ENCODE results near the gene CYP46A1.

The CYP46A1 gene

GRCh38 chr14:99674776-99675381 lies 9.2 kb upstream of the CYP46A1 start:
- DNase-seq = no peak

- DNase-seq = no peak
Observed at GRCh38 chr14:99675382-99675835, 8.7 kb upstream of the CYP46A1 start.

GRCh38 chr14:99675951-99676350 lies 8.1 kb upstream of the CYP46A1 start:
- no peak for DNase-seq

- no peak for DNase-seq
Observed at GRCh38 chr14:99676657-99677056, 7.4 kb upstream of the CYP46A1 start.

GRCh38 chr14:99677231-99678140 lies 6.6 kb upstream of the CYP46A1 start:
- no peak for DNase-seq

DNA sequence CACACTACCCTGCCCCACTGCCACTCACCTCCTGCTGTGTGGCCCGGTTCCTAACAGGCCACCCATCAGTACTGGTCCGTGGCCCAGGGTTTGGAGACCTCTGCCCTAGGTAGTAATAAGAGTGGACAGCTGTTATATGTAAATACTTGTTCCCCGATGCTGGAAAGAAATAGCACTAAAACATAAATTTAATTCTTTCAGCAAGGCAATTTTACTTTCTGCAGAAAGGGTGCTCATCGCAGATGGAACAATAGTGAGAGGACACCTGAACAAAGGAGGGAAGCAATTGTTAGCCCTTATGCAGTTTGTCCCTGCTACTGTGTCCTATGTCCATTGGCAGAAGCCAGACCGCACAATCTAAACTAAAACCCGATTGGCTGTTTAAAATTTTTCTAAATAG lies 5.9 kb upstream of the CYP46A1 start:
- DNase-seq = no peak

- DNase-seq = no peak
Observed at GRCh38 chr14:99679111-99679510, 5.0 kb upstream of the CYP46A1 start.

GRCh38 chr14:99679543-99679942 lies 4.6 kb upstream of the CYP46A1 start:
- no peak for DNase-seq

GRCh38 chr14:99679996-99680395 lies 4.1 kb upstream of the CYP46A1 start:
- DNase-seq = no peak

GRCh38 chr14:99681101-99681831 lies 2.8 kb upstream of the CYP46A1 start:
- DNase-seq = no peak

GRCh38 chr14:99681832-99682148 lies 2.3 kb upstream of the CYP46A1 start:
- no peak for DNase-seq

- DNase-seq = peak; percentile 47
Observed at GRCh38 chr14:99682809-99683618, 1.1 kb upstream of the CYP46A1 start.

DNA sequence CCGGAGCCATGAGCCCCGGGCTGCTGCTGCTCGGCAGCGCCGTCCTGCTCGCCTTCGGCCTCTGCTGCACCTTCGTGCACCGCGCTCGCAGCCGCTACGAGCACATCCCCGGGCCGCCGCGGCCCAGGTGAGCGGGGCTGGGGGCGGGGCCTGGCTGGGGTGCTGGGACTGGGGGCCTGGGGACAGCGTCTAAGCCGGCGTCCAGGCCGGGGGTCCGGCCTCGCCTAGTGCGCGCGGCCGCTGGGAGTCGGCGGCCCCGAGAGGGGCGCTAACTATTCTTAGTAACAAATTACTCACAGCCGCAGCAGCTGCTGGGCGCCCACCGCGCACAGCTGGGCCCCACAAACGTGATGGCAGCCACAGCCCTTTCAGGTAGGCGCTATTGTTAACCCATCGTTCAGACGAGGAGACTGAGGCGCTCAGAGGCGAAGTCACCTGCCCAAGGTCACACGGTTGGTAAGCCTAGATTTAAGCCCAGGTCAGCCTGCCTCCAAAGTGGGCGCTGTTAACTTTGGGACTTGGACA lies 374 bp downstream of the CYP46A1 start:
- no peak for DNase-seq

- DNase-seq = no peak
Observed at GRCh38 chr14:99685151-99685591, 1.1 kb downstream of the CYP46A1 start.

- DNase-seq = no peak
Observed at GRCh38 chr14:99685596-99685995, 1.5 kb downstream of the CYP46A1 start.

GRCh38 chr14:99686557-99687283 lies 2.6 kb downstream of the CYP46A1 start:
- DNase-seq = no peak

- DNase-seq = no peak
Observed at GRCh38 chr14:99687284-99688209, 3.4 kb downstream of the CYP46A1 start.

- no peak for DNase-seq
Observed at GRCh38 chr14:99688210-99688581, 4.1 kb downstream of the CYP46A1 start.

DNA sequence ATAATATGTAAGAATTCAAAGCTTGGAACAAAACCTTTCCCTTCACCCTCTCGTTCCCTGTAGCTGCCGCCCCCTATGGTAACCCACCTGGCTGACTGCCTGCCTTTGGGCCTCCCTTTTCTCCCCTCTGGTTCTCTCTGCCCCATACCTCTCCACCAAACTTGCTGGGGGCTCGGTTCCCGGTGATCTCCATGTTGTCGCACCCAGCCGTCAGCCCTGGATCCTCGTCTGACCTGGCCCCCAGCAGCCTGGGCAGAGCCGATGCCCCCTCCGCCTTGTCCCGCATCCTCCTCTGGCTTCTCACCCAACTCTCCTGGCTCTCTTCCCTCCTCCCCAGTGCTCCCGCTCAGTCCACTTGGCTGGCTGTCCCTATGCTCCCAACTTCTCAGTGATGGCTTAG lies 4.5 kb downstream of the CYP46A1 start:
- DNase-seq = no peak

Data from MV-4-11 (cell line).